Upper lobe of left lung (tissue), 6 donors: ENCODE measurements around the gene ZNF724. TPM values are rescaled to one million over a fixed set of nuclear protein-coding genes. Genes with fewer than 3 reads are reported as not detected.
"Not testable (repeated sequence)": the region's sequence is repeated elsewhere in the genome, so short reads cannot be mapped to it uniquely, and the experiment has no call there.

Source experiments
- ATAC-seq, 2 donors: fragments of 200-7000 bp; cut with Tn5 transposase; one replicate each; pipeline ENCODE4 v1.9.1; 2022; ENCODE audit warnings: mild to moderate bottlenecking in 2 of 2, moderate library complexity in 2 of 2; ENCODE audit not compliant: low FRiP score in 2 of 2
- DNase-seq, 2 donors: peaks; one replicate each; pipeline ENCODE4 v3.0.0-alpha.2; 2019 to 2020
- H3K27ac ChIP-seq, 4 donors: fragments of 200-600 bp; sonication (generic); one replicate each; pipeline ENCODE4 v1.5.1; 2016 to 2019
- H3K27me3 ChIP-seq, 4 donors: fragments of 200-600 bp; sonication (generic); one replicate each; pipeline ENCODE4 v1.5.1; 2017 to 2019
- H3K36me3 ChIP-seq, 4 donors: fragments of 200-600 bp; sonication (generic); one replicate each; pipeline ENCODE4 v1.5.1; 2016 to 2019
- H3K4me1 ChIP-seq, 4 donors: fragments of 200-600 bp; sonication (generic); one replicate each; pipeline ENCODE4 v1.5.1; 2018 to 2019
- H3K4me3 ChIP-seq, 4 donors: fragments of 200-600 bp; sonication (generic); one replicate each; pipeline ENCODE4 v1.5.1; 2017 to 2019; ENCODE audit warnings: mild to moderate bottlenecking in 2 of 4, moderate library complexity in 1 of 4
- H3K9me3 ChIP-seq, 4 donors: fragments of 200-600 bp; sonication (generic); one replicate each; pipeline ENCODE4 v1.5.1; 2018 to 2019
- CTCF ChIP-seq, 6 experiments: fragments of 450-650 bp in 4 of 6; fragments of 200-600 bp in 2 of 6; sonication (generic) in 2 of 6; IDR thresholded peaks; one replicate each; pipeline ENCODE4 v1.5.1; 2016 to 2019; ENCODE audit warnings: antibody characterized with exemption in 6 of 6
- EP300 ChIP-seq, 4 donors: sonication (generic); formaldehyde crosslinking; IDR thresholded peaks; one replicate each; pipeline ENCODE4 v1.5.1; 2017; ENCODE audit warnings: antibody characterized with exemption in 4 of 4, control low read depth in 2 of 4
- POLR2A ChIP-seq, 4 donors: fragments of 450-650 bp; IDR thresholded peaks; one replicate each; pipeline ENCODE4 v1.5.1; 2016 to 2017; ENCODE audit warnings: antibody characterized with exemption in 4 of 4, mild to moderate bottlenecking in 2 of 4
- POLR2AphosphoS5 ChIP-seq, 2 donors: sonication (generic); formaldehyde crosslinking; IDR thresholded peaks; one replicate each; pipeline ENCODE4 v1.5.1; 2017; ENCODE audit warnings: antibody characterized with exemption in 2 of 2
- WGBS, 2 donors: methylation state at CpG; one replicate each; pipeline ENCODE4 v1.1.5; 2017 to 2018; 5-methylcytosine and 5-hydroxymethylcytosine counted together
- total RNA-seq, 6 donors: library from RNA; depleted of rRNA in 4 of 6; stranded (reverse); fragments of >200 nt in 4 of 6; gene quantifications; one replicate each; pipeline versions ENCODE4 v1.1.0 to v1.2.1, GENCODE V29; 2016 to 2021
- donor health status: DM: no; HTN: no; CAD: no; lungs with moderate emphysema.
- donor health status: DM: no; HTN: yes; CAD: no; lungs with severe emphysema.

Gene ZNF724
- total RNA-seq: 1 to 10 TPM; 1.1 to 5.2 (median 2.3) TPM

DNA sequence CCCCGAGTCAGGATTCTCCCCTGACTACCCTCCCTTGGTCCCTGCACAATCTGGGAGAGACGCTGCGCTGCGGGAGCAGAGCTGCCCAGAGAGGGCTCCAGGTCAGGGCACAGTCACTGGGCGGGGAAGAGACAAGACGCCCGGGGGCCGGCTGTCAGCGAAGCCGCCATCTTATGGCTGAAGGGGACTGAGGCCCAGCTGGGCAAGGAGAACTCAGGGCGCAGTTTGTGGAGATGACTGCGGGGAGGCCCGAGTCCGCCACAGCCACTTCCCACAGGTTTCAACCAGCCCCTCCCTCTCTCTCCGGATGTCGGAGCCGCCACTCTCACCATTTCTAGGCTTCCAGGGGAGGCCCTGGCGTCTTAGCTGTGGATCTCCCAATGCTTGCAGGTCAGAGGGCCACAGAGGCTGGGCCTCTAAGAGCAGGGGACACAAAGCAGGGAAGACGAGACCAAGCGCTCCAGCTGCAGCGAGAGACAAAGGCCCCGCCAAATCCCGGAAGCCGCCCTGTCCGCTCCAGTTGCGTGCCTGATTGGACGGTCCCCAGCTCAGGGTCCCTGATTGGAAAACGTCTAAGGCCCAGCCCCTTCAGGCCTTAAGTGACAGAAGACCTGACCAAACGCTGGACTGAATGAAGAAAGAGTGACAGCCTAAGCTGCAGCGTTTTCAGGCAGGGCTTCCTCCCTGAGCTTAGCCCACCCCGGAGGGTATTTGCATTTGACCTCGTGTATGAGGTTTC lies at the start of gene ZNF724:
ZNF724 (minus strand) TSS at position 484 of the 739 bp plus-strand sequence; CDS start at position 332, 152 bp downstream.
- Histone ChIP-seq H3K27me3 (no peaks in the 10 kb centered on the region), H3K9me3 (no peaks in the 10 kb centered on the region), H3K4me1 (peaks cover 7 to 12% (median 9%) of the 10 kb centered on the region in 4 donors), H3K4me3 (peak within 1 kb of the TSS; percentile 57 to 82 (median 65)), H3K36me3 (no peaks in the 10 kb centered on the region), H3K27ac (peak within 1 kb of the TSS; percentile 37 to 80 (median 57))
- peak; percentile 99 for ATAC-seq
- peak; percentile 89 to 96 for DNase-seq
- TF ChIP-seq POLR2AphosphoS5 (IDR thresholded peaks at IDR 0.05): peak; percentile 33 to 39
- no peak for TF ChIP-seq CTCF (IDR thresholded peaks at IDR 0.05)
- TF ChIP-seq EP300 (IDR thresholded peaks at IDR 0.05): no peak
- peak in 2 of 4 donors; percentile 21 to 47 for TF ChIP-seq POLR2A (IDR thresholded peaks at IDR 0.05)
- 0 to 2% methylated on average over 14 to 26 of the region's 32 CpGs for WGBS, 2 donors

DNA sequence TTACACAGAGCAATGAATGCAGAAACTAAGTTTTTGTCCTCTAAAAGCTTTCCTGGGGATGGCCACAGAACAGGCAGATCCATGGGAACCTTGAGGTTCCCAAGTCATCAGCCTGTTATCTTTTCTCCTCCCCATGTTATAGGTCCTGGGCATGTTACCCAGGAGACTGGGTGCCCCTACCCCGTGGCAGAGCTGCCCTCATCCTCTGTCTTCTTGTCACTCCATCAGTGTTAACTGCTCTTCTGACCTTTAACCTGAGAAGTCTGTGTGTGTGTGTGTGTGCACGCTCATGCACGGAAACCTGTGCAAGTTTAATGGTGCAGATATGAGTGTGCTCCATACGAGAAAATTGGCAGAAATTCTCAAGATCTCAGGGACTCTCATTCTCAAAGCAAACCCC lies 43.9 kb upstream of the ZNF724 start:
- Histone ChIP-seq H3K4me3 (no peak overlapping the region), H3K27me3 (no peaks in the 10 kb centered on the region), H3K36me3 (no peaks in the 10 kb centered on the region), H3K27ac (no peak overlapping the region), H3K9me3 (peaks cover 0 to 5% (median under 1%) of the 10 kb centered on the region in 4 donors), H3K4me1 (no peaks in the 10 kb centered on the region)
- WGBS, 2 donors: 78 to 84% methylated on average over 4 of the region's 4 CpGs
- ATAC-seq (no peak), DNase-seq (no peak)
- TF ChIP-seq POLR2AphosphoS5 (IDR thresholded peaks at IDR 0.05) (no peak), CTCF (IDR thresholded peaks at IDR 0.05) (no peak), EP300 (IDR thresholded peaks at IDR 0.05) (no peak), POLR2A (IDR thresholded peaks at IDR 0.05) (no peak)

- H3K4me3 ChIP-seq, H3K9me3 ChIP-seq, ATAC-seq, H3K27ac ChIP-seq, H3K4me1 ChIP-seq, H3K27me3 ChIP-seq, H3K36me3 ChIP-seq: not testable (repeated sequence)
- 97% methylated on average over 12 of the region's 26 CpGs; no CpG with 5 or more reads in 1 of the 2 donors for WGBS, 2 donors
- DNase-seq: peak in 1 of 2 donors; percentile 65
Observed at GRCh38 chr19:23289966-23290365, 39.8 kb upstream of the ZNF724 start.

DNA sequence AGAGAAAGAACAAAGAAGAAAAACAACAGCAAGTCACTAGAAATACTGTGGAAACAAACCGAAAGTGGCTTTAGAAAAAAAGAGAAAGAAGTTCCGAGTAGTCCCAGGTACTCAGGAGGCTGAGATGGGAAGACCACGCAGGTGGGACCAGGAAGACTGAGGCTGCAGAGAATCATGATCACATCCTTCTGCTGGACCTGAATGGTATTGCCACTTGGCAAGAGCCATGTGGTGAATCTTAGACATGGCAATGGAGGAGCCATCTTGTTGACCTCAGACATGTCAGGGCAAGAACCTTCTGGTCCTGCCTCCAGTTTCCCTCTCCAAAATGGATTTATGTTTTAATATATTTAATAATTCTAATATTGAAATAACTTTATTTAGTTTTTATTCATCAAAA lies 37.4 kb upstream of the ZNF724 start:
- TF ChIP-seq POLR2AphosphoS5 (IDR thresholded peaks at IDR 0.05) (no peak), EP300 (IDR thresholded peaks at IDR 0.05) (no peak), CTCF (IDR thresholded peaks at IDR 0.05) (no peak), POLR2A (IDR thresholded peaks at IDR 0.05) (no peak)
- Histone ChIP-seq H3K4me3 (no peak overlapping the region), H3K9me3 (peaks cover 0 to 5% (median 0%) of the 10 kb centered on the region in 4 donors), H3K36me3 (no peaks in the 10 kb centered on the region), H3K4me1 (no peaks in the 10 kb centered on the region), H3K27me3 (no peaks in the 10 kb centered on the region), H3K27ac (no peak overlapping the region)
- no peak for DNase-seq
- 86 to 88% methylated on average over 3 of the region's 3 CpGs for WGBS, 2 donors
- ATAC-seq: no peak

- Histone ChIP-seq H3K36me3 (no peaks in the 10 kb centered on the region), H3K27ac (no peak overlapping the region), H3K27me3 (no peaks in the 10 kb centered on the region), H3K4me3 (no peak overlapping the region), H3K4me1 (no peaks in the 10 kb centered on the region), H3K9me3 (peaks cover 0 to 5% (median 0%) of the 10 kb centered on the region in 4 donors)
- ATAC-seq (no peak), DNase-seq (no peak)
- TF ChIP-seq EP300 (IDR thresholded peaks at IDR 0.05) (no peak), POLR2AphosphoS5 (IDR thresholded peaks at IDR 0.05) (no peak), CTCF (IDR thresholded peaks at IDR 0.05) (no peak), POLR2A (IDR thresholded peaks at IDR 0.05) (no peak)
- WGBS, 2 donors: 71 to 85% methylated on average over 2 of the region's 2 CpGs
Observed at GRCh38 chr19:23286477-23286876, 36.3 kb upstream of the ZNF724 start.
